ENCODE measurements around the gene HOOK1. TPM values are rescaled to one million over a fixed set of nuclear protein-coding genes. Genes with fewer than 3 reads are reported as not detected.

Gene HOOK1
- polyA plus RNA-seq (2011; rRNA removed) (not detected in 2 replicates), polyA minus RNA-seq (2011; rRNA and poly(A)+ RNA removed) (not detected in 2 replicates)

DNA sequence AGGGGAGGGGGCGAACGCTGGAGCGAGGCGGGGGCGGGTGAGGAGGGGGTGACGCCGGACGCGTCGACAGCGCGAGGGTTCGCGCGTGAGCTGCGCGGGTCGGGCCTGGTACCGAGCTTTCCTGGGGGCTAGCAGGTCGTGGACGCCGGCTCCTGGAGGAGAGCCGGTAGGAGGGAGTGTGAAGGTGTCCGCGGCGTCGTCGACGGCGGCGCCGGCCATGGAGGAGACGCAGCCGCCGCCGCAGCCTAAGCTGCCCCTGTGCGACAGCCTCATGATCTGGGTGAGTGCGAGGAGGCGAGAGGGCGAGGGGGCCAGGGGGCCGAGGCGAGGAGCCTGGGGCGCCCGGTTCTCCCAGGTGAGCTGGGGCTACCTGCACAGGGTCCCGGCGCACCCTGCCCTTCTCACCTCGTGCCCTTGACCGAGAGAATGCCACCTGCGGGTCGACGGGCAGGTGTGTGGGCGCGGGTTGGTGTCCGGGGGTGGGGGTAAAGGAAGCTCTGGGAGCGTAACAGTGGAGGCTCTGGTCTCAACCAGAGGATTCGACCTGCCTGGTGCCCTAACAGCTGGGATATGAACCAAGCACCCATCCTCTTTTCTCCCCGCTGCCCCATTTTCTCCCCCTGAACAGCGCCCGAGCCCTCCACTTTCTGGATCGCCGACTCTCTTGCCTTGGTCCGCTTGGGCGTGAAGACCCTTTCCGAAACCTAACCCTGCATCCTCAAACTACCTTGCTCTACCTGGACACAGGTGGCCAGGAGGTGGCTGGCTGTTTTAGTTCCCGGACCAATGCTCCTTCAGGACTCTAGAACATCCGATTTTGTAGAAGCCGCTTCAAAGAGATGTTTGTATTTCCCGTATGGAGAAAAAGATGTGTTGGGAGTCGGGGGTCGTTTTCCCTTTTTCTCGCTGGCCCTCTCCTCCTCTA, at the start of gene HOOK1:
TSS of gene HOOK1 (plus strand) at position 49 of the 925 bp plus-strand sequence. CDS start at position 218, 169 bp downstream.
- Histone ChIP-seq H3K9me3 (ENCODE audit: control insufficient read depth, insufficient read depth, low read length) (peaks cover 7% of the 10 kb centered on the region), H3K27ac (ENCODE audit: low read depth, low read length) (no peak within 1 kb of the TSS), H3K27me3 (ENCODE audit: control insufficient read depth, insufficient read depth, low read length) (peaks cover 27% of the 10 kb centered on the region), H3K4me3 (ENCODE audit: low read depth, low read length) (no peak within 1 kb of the TSS)
- no peak for DNase-seq (ENCODE audit: low read depth, low spot score)
- POLR2A ChIA-PET = no interaction called here
- CTCF ChIA-PET = no interaction called here
- TF ChIP-seq, protein P1, sequence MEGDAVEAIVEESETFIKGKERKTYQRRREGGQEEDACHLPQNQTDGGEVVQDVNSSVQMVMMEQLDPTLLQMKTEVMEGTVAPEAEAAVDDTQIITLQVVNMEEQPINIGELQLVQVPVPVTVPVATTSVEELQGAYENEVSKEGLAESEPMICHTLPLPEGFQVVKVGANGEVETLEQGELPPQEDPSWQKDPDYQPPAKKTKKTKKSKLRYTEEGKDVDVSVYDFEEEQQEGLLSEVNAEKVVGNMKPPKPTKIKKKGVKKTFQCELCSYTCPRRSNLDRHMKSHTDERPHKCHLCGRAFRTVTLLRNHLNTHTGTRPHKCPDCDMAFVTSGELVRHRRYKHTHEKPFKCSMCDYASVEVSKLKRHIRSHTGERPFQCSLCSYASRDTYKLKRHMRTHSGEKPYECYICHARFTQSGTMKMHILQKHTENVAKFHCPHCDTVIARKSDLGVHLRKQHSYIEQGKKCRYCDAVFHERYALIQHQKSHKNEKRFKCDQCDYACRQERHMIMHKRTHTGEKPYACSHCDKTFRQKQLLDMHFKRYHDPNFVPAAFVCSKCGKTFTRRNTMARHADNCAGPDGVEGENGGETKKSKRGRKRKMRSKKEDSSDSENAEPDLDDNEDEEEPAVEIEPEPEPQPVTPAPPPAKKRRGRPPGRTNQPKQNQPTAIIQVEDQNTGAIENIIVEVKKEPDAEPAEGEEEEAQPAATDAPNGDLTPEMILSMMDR (IDR thresholded peaks at IDR 0.05; ENCODE audit: low read depth, low read length) = no peak

DNA sequence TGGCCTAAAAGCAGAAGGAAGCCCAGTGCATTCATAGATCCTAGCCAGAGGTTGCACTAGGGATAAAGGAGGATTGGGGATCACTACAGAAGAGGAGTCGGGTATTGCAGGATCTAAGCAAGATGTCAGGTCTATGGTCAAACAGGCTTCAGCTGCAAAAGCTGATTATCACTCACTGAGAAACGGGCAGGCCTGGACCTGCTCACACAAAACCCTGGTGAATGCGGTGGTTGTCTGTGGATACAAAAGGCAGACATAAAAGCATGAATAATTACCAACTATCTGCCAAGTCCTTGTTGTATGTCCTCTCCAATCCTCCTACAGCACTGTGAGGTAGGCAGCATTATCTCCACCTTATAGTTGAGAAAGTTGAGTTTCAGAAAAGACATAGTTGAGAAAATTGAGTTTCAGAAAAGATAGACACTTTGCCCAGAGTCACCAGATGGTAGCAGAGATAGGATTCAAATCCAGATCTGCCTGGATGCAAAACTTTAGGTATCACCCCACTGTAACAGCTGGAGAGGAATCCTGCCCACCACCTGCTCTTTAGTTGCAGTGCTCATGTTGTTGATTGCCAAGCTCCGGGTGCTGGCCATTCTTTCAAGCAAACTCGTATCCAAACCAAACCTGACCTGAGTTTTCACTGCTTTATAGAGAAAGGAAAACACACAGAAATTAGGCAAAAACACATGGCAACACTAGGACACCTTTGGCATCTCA, 49.6 kb upstream of the HOOK1 start:
- H3K27ac ChIP-seq (ENCODE audit: low read depth, low read length) = no peak overlapping the region
- DNase-seq (ENCODE audit: low read depth, low spot score) = no peak
- H3K4me3 ChIP-seq (ENCODE audit: low read depth, low read length) = no peak overlapping the region
- CTCF ChIA-PET = no interaction called here
- POLR2A ChIA-PET = no interaction called here
- no peaks in the 10 kb centered on the region for H3K27me3 ChIP-seq (ENCODE audit: control insufficient read depth, insufficient read depth, low read length)
- TF ChIP-seq, protein P1 (IDR thresholded peaks at IDR 0.05; ENCODE audit: low read depth, low read length) = no peak
- no peaks in the 10 kb centered on the region for H3K9me3 ChIP-seq (ENCODE audit: control insufficient read depth, insufficient read depth, low read length)

DNA sequence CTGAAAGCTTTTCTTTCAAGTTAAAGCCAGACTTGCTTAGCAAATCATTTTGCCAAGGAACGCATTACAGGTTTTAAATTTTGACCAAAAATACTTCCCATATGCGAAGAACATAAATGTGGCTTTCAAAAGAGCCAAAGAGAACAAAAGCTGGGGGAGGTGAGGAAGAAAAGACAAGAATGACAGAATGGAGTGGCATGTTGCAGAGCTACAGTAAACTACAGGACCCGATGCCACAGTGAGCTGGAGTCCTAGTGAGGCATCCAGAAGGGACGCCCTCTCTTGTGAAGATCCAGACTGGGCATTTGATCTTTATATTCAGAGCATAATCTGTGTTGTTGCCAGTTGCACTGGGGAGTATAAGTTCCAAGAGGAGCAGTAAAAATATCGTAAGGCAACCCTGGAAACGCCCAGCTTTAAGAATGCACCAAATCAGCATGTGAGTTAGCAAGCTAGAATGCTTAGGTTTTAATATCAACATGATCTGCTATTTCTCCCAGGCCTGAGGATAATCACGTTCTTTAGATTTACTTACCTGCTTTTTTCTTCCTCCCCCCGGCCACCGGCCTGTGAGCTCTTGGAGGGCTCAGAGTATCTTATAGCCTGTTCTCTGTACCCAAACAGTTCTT, 48.4 kb upstream of the HOOK1 start:
- ChIA-PET POLR2A (interaction anchor here (0.5 kb wide), 1 partner anchor 1115 kb away, joined by 4 read pairs; no protein-coding TSS in a partner anchor), CTCF (interaction anchor here (1.1 kb wide), 1 partner anchor 999 kb away, joined by 3 read pairs; no protein-coding TSS in a partner anchor)
- no peak overlapping the region for H3K27ac ChIP-seq (ENCODE audit: low read depth, low read length)

DNA sequence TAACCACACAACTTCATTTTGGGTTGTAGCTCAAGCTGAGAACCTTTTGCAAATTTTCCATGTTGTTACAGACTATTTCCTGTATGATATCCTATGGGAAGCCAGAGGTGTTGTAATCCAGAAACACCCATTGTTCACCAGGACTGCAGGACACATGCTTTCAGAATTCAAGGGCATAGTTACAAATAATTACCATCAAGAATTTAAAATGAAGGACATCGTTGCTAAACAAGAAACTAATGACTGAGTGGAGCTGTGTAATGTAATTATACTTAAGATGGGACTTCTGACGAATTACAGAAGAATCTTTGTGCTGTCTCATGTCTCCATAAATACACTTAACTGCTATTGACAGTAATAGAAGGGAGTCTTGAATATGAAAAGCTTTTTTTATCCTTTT, 47.6 kb upstream of the HOOK1 start:
- Histone ChIP-seq H3K9me3 (ENCODE audit: control insufficient read depth, insufficient read depth, low read length) (no peaks in the 10 kb centered on the region), H3K27ac (ENCODE audit: low read depth, low read length) (no peak overlapping the region), H3K27me3 (ENCODE audit: control insufficient read depth, insufficient read depth, low read length) (no peaks in the 10 kb centered on the region), H3K4me3 (ENCODE audit: low read depth, low read length) (no peak overlapping the region)
- DNase-seq (ENCODE audit: low read depth, low spot score) = no peak
- ChIA-PET CTCF (no interaction called here), POLR2A (no interaction called here)
- TF ChIP-seq, protein P1 (IDR thresholded peaks at IDR 0.05; ENCODE audit: low read depth, low read length) = no peak

More for the DNA sequence above, 48.4 kb upstream of the HOOK1 start:
- Histone ChIP-seq H3K27me3 (ENCODE audit: control insufficient read depth, insufficient read depth, low read length) (no peaks in the 10 kb centered on the region), H3K9me3 (ENCODE audit: control insufficient read depth, insufficient read depth, low read length) (no peaks in the 10 kb centered on the region), H3K4me3 (ENCODE audit: low read depth, low read length) (no peak overlapping the region)
- TF ChIP-seq, protein P1 (IDR thresholded peaks at IDR 0.05; ENCODE audit: low read depth, low read length) = no peak
- no peak for DNase-seq (ENCODE audit: low read depth, low spot score)
